ENCODE data around the gene ICAM4.

ICAM4 gene

DNA sequence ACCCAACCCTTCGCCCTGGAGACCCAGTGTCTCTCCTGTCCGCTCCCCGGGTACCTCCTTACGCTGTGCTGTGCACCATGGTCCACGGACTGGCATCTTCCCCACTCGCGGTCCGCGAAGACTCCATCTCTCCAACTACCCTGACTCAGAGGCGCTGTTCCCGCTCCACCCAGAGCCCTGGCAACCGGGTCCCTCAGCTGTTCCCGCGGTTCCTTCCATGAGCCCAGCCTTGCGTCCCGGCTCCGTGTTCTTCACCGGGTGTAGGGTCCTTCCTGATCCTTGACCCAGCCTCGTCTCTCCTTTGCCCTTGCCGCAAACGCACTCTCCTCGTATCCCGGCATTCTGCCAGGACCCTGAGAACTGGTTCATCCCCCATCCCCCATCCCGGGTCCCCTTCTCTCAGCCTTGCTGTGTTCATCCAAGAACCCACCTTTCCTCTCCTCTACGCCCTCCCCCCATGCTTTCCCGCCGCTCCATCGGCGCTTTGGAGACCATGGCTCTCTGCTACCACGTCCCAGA lies 3.7 kb downstream of the ICAM4 start:
- ChIA-PET CTCF (interaction anchor here (0.6 to 7.6 kb wide), 6 partner anchors 12 to 964 kb away, joined by 3 to 83 read pairs (median 4); partner anchors contain the start of gene ICAM1), POLR2A (interaction anchor here (1.5 to 5.6 kb wide), 4 partner anchors 11 to 19 kb away, joined by 7 to 60 read pairs (median 13); partner anchors contain the start of gene ICAM1)
- peak in 1 of 3 donors; percentile 25 for DNase-seq
- under 1% methylated on average over 27 of the region's 30 CpGs for WGBS (ENCODE audit: insufficient coverage)
- H3K36me3 ChIP-seq (ENCODE audit: control insufficient read depth in 4 of 4, insufficient read depth in 4 of 4, low read length in 3 of 4), result peaks cover 0 to 4% (median under 1%) of the 10 kb centered on the region in 4 experiments
- peaks cover 0 to 57% (median 45%) of the 10 kb centered on the region in 5 experiments for H3K27me3 ChIP-seq (replicated peaks in 2 of 5; ENCODE audit: control insufficient read depth in 4 of 5, insufficient read depth in 5 of 5, low read length in 4 of 5)
- peak overlapping the region in 1 of 2 experiments; percentile 73 for H3K27ac ChIP-seq (ENCODE audit: insufficient read depth in 1 of 2, low read depth in 1 of 2, low read length in 2 of 2, poor library complexity in 1 of 2, severe bottlenecking in 2 of 2)
- H3K4me1 ChIP-seq (ENCODE audit: control extremely low read depth in 1 of 4, control insufficient read depth in 4 of 4, insufficient read depth in 4 of 4, low read length in 3 of 4), result peaks cover 0 to 96% (median 92%) of the 10 kb centered on the region in 4 experiments
- peak overlapping the region; percentile 15 to 76 (median 54) for H3K4me3 ChIP-seq (ENCODE audit: control insufficient read depth in 1 of 7, extremely low read depth in 1 of 7, insufficient read depth in 4 of 7, low read depth in 2 of 7, low read length in 6 of 7)
- H3K9me3 ChIP-seq (ENCODE audit: control extremely low read depth in 1 of 5, control insufficient read depth in 4 of 5, insufficient read depth in 2 of 5, low read depth in 1 of 5, low read length in 4 of 5), result no peaks in the 10 kb centered on the region

DNA sequence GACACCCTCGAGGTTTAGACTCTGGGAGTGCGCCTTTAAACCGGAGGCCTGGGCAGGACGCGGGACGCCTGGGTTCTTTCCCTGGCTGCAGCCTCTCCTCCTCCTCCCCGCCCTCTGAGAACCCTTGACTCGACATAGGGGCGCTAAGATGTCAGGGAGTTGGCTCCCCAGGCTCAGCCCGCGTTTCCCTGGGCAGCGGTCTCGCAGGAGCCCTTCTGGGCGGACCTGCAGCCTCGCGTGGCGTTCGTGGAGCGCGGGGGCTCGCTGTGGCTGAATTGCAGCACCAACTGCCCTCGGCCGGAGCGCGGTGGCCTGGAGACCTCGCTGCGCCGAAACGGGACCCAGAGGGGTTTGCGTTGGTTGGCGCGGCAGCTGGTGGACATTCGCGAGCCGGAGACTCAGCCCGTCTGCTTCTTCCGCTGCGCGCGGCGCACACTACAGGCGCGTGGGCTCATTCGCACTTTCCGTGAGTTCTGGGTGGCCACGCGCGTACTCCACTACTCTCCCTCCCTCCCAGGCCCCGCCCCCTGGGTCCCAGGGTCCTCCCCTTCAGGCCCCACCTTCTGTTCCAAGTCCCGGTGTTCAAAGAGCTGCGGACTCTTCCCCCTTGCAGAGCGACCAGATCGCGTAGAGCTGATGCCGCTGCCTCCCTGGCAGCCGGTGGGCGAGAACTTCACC lies 4.3 kb downstream of the ICAM4 start:
- peak in 2 of 3 donors; percentile 54 to 67 for DNase-seq
- Histone ChIP-seq H3K9me3 (ENCODE audit: control extremely low read depth in 1 of 5, control insufficient read depth in 4 of 5, insufficient read depth in 2 of 5, low read depth in 1 of 5, low read length in 4 of 5) (no peaks in the 10 kb centered on the region), H3K27ac (ENCODE audit: insufficient read depth in 1 of 2, low read depth in 1 of 2, low read length in 2 of 2, poor library complexity in 1 of 2, severe bottlenecking in 2 of 2) (peak overlapping the region in 1 of 2 experiments; percentile 73), H3K36me3 (ENCODE audit: control insufficient read depth in 4 of 4, insufficient read depth in 4 of 4, low read length in 3 of 4) (no peaks in the 10 kb centered on the region), H3K4me1 (ENCODE audit: control extremely low read depth in 1 of 4, control insufficient read depth in 4 of 4, insufficient read depth in 4 of 4, low read length in 3 of 4) (peaks cover 4 to 97% (median 92%) of the 10 kb centered on the region in 4 experiments), H3K4me3 (ENCODE audit: control insufficient read depth in 1 of 7, extremely low read depth in 1 of 7, insufficient read depth in 4 of 7, low read depth in 2 of 7, low read length in 6 of 7) (peak overlapping the region; percentile 19 to 76 (median 54)), H3K27me3 (replicated peaks in 2 of 5; ENCODE audit: control insufficient read depth in 4 of 5, insufficient read depth in 5 of 5, low read length in 4 of 5) (peaks cover 0 to 63% (median 51%) of the 10 kb centered on the region in 5 experiments)
- POLR2A ChIA-PET, result interaction anchor here (2.6 kb wide), 1 partner anchor 20 kb away, joined by 19 read pairs; the partner anchor contains the start of gene ICAM1
- CTCF ChIA-PET, result interaction anchor here (0.8 to 7.6 kb wide), 6 partner anchors 11 to 41 kb away, joined by 3 to 83 read pairs (median 4); partner anchors contain the start of gene ICAM1
- under 1% methylated on average over 51 of the region's 57 CpGs for WGBS (ENCODE audit: insufficient coverage)

- Histone ChIP-seq H3K4me3 (ENCODE audit: control insufficient read depth in 1 of 7, extremely low read depth in 1 of 7, insufficient read depth in 4 of 7, low read depth in 2 of 7, low read length in 6 of 7) (peak overlapping the region; percentile 19 to 76 (median 54)), H3K36me3 (ENCODE audit: control insufficient read depth in 4 of 4, insufficient read depth in 4 of 4, low read length in 3 of 4) (no peaks in the 10 kb centered on the region), H3K27me3 (replicated peaks in 2 of 5; ENCODE audit: control insufficient read depth in 4 of 5, insufficient read depth in 5 of 5, low read length in 4 of 5) (peaks cover 0 to 67% (median 52%) of the 10 kb centered on the region in 5 experiments), H3K9me3 (ENCODE audit: control extremely low read depth in 1 of 5, control insufficient read depth in 4 of 5, insufficient read depth in 2 of 5, low read depth in 1 of 5, low read length in 4 of 5) (no peaks in the 10 kb centered on the region), H3K4me1 (ENCODE audit: control extremely low read depth in 1 of 4, control insufficient read depth in 4 of 4, insufficient read depth in 4 of 4, low read length in 3 of 4) (peaks cover 5 to 97% (median 88%) of the 10 kb centered on the region in 4 experiments), H3K27ac (ENCODE audit: insufficient read depth in 1 of 2, low read depth in 1 of 2, low read length in 2 of 2, poor library complexity in 1 of 2, severe bottlenecking in 2 of 2) (peak overlapping the region in 1 of 2 experiments; percentile 43)
- CTCF ChIA-PET, result interaction anchor here (0.8 to 7.6 kb wide), 7 partner anchors 10 to 40 kb away, joined by 3 to 83 read pairs (median 3); partner anchors contain the start of gene ICAM1
- under 1% methylated on average over 42 of the region's 49 CpGs for WGBS (ENCODE audit: insufficient coverage)
- POLR2A ChIA-PET, result interaction anchor here (2.6 kb wide), 1 partner anchor 21 kb away, joined by 19 read pairs; the partner anchor contains the start of gene ICAM1
- DNase-seq, result no peak
Measured at GRCh38 chr19:10291554-10292205, 4.9 kb downstream of the ICAM4 start.

- H3K9me3 ChIP-seq (ENCODE audit: control extremely low read depth in 1 of 5, control insufficient read depth in 4 of 5, insufficient read depth in 2 of 5, low read depth in 1 of 5, low read length in 4 of 5), result no peaks in the 10 kb centered on the region
Measured at GRCh38 chr19:10292206-10292788, 5.5 kb downstream of the ICAM4 start.

GRCh38 chr19:10292789-10293636 lies 6.3 kb downstream of the ICAM4 start:
- Histone ChIP-seq H3K36me3 (ENCODE audit: control insufficient read depth in 4 of 4, insufficient read depth in 4 of 4, low read length in 3 of 4) (no peaks in the 10 kb centered on the region), H3K27ac (ENCODE audit: insufficient read depth in 1 of 2, low read depth in 1 of 2, low read length in 2 of 2, poor library complexity in 1 of 2, severe bottlenecking in 2 of 2) (peak overlapping the region in 1 of 2 experiments; percentile 54), H3K4me1 (ENCODE audit: control extremely low read depth in 1 of 4, control insufficient read depth in 4 of 4, insufficient read depth in 4 of 4, low read length in 3 of 4) (peaks cover 5 to 84% (median 75%) of the 10 kb centered on the region in 4 experiments), H3K27me3 (replicated peaks in 2 of 5; ENCODE audit: control insufficient read depth in 4 of 5, insufficient read depth in 5 of 5, low read length in 4 of 5) (peaks cover 0 to 70% (median 52%) of the 10 kb centered on the region in 5 experiments), H3K9me3 (ENCODE audit: control extremely low read depth in 1 of 5, control insufficient read depth in 4 of 5, insufficient read depth in 2 of 5, low read depth in 1 of 5, low read length in 4 of 5) (no peaks in the 10 kb centered on the region), H3K4me3 (ENCODE audit: control insufficient read depth in 1 of 7, extremely low read depth in 1 of 7, insufficient read depth in 4 of 7, low read depth in 2 of 7, low read length in 6 of 7) (peak overlapping the region in 5 of 7 experiments; percentile 32 to 76 (median 65))
- peak in 2 of 3 donors; percentile 64 to 66 for DNase-seq
- POLR2A ChIA-PET, result interaction anchor here (2.6 kb wide), 1 partner anchor 22 kb away, joined by 19 read pairs; the partner anchor contains the start of gene ICAM1
- CTCF ChIA-PET, result interaction anchor here (1.0 to 7.6 kb wide), 3 partner anchors 22 to 32 kb away, joined by 3 to 83 read pairs (median 3); partner anchors contain the start of gene ICAM1
- WGBS (ENCODE audit: insufficient coverage), result 40% methylated on average over 43 of the region's 56 CpGs

More at GRCh38 chr19:10292206-10292788, 5.5 kb downstream of the ICAM4 start:
- Histone ChIP-seq H3K27ac (ENCODE audit: insufficient read depth in 1 of 2, low read depth in 1 of 2, low read length in 2 of 2, poor library complexity in 1 of 2, severe bottlenecking in 2 of 2) (peak overlapping the region in 1 of 2 experiments; percentile 54), H3K27me3 (replicated peaks in 2 of 5; ENCODE audit: control insufficient read depth in 4 of 5, insufficient read depth in 5 of 5, low read length in 4 of 5) (peaks cover 0 to 70% (median 52%) of the 10 kb centered on the region in 5 experiments), H3K4me1 (ENCODE audit: control extremely low read depth in 1 of 4, control insufficient read depth in 4 of 4, insufficient read depth in 4 of 4, low read length in 3 of 4) (peaks cover 5 to 91% (median 83%) of the 10 kb centered on the region in 4 experiments), H3K36me3 (ENCODE audit: control insufficient read depth in 4 of 4, insufficient read depth in 4 of 4, low read length in 3 of 4) (no peaks in the 10 kb centered on the region), H3K4me3 (ENCODE audit: control insufficient read depth in 1 of 7, extremely low read depth in 1 of 7, insufficient read depth in 4 of 7, low read depth in 2 of 7, low read length in 6 of 7) (peak overlapping the region; percentile 2 to 76 (median 54))
- peak; percentile 72 to 75 (median 75) for DNase-seq
- CTCF ChIA-PET, result interaction anchor here (1.0 to 7.6 kb wide), 6 partner anchors 9 to 33 kb away, joined by 3 to 83 read pairs (median 4); partner anchors contain the start of gene ICAM1
- 2% methylated on average over 45 of the region's 45 CpGs for WGBS (ENCODE audit: insufficient coverage)
- POLR2A ChIA-PET, result interaction anchor here (2.6 kb wide), 1 partner anchor 21 kb away, joined by 19 read pairs; the partner anchor contains the start of gene ICAM1
